SW480 (cell line): ENCODE data around the gene TTLL5.
"Not testable (repeated sequence)": the region's sequence is repeated elsewhere in the genome, so short reads cannot be mapped to it uniquely, and the experiment has no call there.

Experiments
- DNase-seq: peaks from one replicate; pipeline ENCODE4 v3.0.0-alpha.2; 2016; ENCODE audit warnings: low spot score

TTLL5 gene

DNA sequence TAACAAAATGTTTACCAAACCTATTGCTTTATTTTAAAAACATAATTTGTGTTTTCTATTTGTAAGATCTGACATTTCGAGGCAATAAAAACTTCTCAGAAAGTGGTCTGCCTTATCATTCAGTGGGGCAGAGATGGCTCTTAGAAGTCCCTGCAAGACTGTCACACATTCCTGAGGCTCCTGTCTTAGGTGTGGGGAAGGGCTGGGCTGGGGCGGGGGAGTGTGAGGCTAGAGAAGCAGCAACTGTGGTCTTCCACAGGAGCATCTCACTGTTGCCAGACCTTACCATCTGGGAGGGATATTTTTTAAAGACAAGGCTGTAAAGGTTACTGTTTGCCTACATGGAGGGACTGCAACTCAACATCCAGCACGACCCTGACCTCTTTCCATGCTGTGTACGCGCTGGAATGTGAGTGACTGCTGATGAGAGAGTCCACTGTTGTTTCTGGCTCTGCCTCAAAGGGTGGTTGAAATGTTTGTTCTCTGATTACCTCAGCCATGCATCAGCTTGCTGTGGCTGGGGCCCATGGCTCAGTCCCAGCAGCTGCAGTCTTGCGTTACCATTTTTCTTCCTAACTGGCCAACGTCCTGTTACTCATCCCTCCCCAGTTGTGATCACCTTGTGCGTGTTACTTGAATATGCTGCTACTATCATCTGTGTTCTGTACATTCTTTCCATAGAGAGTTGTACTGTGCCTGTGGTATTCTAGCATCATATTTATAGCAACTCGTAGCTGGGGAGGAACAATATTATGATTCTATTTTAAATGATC is 12.8 kb upstream of the TTLL5 start:
- peak; percentile 69 for DNase-seq

DNA sequence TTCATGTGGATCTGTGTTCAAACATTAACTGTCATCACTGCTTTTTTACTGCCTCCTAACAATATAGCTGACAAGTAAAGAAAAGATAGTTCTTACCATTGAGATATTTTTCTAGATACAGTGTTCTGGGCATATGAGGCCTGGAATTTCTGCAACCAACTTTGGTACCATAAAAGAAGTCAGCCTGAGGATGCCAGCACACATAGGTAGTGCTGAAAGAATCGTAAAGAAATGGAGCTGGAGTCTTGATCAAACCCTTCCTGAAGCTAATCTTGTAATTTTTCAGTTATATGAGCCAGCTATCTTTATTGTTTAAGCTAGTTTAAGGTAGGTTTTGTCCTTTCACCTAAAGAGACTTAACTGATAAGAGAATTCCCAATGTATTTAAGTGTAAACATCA is 11.7 kb upstream of the TTLL5 start:
- no peak for DNase-seq

DNA sequence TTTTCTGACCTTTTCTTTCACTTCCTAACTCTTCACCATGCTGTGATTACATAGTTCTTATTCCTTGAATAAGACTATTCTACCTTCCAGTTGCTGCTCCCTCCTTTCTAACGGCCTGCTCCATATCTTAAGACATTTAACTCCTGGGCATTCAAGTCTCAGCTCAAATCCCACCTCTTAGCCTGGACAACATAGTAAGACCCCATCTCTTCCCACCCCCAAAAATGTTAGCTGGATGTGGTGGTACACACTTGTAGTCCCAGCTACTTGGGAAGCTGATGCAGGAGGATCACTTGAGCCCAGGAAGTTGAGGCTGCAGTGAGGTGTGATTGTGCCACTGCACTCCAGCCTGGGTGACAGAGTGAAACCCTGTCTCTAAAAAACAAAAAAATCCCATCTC is 11.3 kb upstream of the TTLL5 start:
- DNase-seq = no peak

DNA sequence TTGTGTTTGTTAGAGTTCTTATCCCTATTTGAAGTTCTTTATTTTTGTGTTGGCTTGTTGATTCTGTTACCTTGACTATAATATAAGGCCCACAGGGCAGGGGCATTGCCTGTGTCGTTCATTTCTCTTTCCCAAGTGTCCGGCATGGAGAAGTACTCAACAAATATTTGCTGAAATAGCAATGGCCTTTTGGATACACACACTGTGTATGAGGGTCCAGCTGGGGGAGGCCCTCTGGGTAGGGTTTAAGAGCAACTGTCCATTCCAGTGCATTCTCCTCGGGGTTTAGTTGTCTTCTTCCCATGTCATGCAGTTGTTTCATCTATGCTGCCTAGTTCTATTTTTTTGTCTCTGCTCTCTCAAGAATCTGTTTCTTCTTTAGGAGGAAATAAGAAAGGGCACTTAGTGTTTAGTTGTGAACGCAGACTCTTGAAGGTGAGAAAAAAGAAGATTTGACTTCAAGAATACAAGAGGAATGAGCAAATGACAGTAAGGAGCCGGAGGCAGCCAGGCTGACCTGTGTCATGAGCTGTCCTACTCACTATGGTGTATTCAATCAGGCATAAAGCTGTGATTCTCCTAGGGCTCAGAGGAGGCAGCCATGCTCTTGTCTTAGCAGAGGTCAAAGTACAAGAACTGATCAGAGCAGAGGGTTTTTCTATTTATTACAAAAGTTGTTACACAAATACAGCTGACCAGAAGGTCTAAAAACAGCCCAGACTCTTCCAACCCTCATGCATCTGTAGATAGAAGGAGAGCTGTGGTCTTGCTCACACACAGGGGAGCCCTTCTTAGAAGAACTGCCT is 10.6 kb upstream of the TTLL5 start:
- no peak for DNase-seq

DNA sequence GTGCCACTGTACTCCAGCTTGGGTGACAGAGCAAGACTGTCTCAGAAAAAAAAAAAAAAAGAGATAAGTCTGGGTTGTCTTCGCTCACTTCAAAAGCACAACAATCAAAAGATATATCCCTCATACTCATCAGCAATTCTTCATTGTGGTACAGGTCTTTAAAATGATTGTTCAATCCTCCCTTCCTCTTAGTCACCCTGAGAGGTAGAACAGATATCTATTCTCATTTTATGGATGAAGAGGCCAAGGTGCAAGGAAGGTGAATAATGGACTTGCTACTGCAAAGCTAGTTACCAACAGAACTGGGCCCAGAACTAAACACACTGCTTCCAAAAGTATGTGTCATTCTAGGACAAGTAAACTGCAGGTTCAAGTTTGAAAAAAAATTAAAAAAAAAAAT is 7.5 kb upstream of the TTLL5 start:
- no peak for DNase-seq

DNA sequence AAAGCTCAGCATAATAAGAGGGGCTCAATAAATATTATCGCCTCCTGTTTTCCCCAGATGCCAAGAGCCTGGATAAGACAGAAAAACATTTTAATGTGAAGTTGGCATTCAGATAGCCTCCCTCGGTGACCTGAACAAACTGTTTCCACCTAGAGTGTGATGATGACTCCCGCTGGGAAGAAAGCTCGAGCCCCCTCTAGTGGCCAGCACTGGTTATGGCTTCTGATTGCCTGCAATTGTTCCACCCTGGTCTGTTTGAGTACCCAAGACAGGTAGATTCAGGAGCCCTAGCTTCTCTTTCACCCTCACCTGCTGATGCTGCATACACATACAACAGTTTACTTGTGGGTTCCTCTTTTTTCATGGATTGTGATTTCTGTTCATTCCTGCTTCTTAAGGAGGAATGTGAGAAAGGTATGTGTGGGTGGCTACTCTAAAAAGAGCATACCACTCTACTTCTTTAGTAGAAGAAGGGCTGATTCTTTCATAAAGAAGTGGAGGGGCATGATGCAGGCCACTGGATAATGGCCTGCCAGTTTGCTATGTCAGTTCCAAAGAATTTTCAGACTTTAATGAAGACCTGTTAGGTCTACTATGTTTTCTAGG is 6.8 kb upstream of the TTLL5 start:
- peak; percentile 69 for DNase-seq

DNA sequence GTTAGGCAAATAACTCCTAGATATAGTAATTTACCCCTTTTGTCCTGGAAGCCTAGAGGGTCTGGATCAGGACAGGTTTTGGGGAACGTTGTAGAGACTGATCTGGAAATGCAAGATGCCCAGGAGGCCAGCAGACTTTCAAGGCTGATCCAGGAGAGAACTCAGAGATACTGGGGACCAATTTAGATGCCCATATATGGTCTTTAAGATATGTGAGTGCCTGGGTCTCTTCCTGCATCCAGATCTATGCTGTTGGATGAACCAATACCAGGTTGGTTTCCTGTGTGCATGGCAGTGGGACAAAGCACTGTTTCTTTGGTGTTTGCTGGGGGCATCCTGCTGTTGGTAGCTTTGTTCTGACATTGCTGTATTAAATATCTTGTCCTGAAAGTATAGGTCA is 5.8 kb upstream of the TTLL5 start:
- no peak for DNase-seq

DNA sequence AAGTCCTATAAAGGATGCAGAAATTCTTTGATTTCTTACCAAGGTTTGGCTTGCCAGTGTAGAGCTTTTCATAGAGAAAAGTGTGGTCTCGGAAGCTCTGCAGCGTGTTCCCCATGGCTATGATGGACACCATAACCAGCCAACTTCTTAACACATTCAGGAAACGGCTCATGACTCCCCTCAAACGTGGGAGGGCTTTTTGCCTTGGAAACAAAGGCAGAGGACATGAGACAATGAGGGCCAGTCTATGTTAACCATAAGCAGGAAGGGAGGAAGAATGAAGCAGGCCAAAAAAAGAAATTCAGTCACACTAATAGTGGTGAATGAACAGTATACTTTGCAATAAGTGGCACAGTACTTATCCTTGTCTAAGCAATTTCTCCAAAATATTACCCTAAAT is 3.7 kb upstream of the TTLL5 start:
- DNase-seq = no peak

DNA sequence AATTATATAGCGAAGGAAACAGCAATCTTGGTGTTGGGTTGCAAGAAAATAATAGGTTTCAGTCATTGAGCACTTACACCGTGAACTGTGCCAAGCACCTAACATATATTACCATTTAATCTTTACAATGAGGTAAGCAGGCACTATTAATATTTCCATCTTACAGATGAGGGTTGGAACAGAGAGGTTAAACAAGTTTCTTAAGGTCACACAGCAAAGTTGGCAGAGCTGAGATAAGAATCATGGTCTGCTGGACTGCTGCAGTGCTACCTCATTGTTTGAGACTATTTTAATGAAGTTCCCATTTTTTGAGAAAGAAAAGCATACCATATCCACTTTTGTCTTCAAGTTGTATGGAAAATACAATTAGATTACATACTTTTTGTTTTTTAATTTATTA is 2.1 kb upstream of the TTLL5 start:
- DNase-seq = no peak

DNA sequence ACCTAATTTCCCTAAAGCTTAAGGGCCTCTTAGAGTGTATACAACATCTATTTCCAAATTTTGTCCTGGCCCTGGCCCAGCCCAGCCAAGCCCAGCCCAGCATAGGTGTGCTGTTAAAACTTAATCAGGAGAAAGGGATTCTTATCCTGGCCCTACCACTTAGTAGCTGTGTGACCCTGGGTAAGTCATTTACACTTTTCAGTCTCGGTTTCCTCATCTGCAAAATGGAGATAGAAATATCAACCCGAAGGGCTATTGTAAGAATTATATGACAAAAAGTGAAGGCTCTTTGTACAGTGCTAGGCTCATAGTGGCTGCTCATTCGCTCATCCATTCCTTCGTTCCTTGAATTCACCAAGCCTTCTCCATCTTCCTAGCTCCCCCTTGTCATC is 812 bp upstream of the TTLL5 start:
- no peak for DNase-seq

DNA sequence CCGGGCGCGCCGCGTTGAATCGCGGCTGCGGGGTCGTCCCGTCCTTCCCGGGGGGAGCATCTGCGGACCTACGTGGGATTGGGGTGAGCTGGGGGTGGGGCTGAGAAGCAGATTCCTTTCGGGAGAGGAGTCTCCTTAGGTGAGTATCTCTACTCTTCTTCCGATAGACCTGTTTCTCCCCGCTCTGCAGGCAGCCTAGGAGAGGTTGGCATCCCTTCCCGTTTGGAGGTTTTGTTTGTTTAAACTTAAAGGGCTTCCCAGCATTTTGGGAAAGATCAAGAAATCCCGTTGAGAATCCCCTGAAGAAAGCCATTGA is 411 bp downstream of the TTLL5 start:
- DNase-seq = no peak

DNA sequence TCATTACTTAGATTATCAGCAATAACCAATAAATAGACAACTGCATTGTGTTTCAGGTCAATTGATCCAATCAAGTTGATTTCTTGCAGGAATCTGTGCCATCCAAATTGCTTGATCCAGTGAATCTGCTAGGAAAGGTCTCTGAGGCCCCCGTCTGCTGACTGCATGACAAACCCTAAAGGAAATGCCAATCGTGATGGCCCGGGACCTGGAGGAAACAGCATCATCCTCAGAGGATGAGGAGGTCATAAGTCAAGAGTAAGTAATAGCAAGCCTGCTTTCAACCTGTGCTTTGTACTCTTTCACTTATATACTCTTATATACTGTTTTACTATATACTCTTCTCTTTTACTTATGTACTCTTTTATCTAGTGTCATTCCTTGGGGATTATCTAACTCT is 1.9 kb downstream of the TTLL5 start:
- no peak for DNase-seq

DNA sequence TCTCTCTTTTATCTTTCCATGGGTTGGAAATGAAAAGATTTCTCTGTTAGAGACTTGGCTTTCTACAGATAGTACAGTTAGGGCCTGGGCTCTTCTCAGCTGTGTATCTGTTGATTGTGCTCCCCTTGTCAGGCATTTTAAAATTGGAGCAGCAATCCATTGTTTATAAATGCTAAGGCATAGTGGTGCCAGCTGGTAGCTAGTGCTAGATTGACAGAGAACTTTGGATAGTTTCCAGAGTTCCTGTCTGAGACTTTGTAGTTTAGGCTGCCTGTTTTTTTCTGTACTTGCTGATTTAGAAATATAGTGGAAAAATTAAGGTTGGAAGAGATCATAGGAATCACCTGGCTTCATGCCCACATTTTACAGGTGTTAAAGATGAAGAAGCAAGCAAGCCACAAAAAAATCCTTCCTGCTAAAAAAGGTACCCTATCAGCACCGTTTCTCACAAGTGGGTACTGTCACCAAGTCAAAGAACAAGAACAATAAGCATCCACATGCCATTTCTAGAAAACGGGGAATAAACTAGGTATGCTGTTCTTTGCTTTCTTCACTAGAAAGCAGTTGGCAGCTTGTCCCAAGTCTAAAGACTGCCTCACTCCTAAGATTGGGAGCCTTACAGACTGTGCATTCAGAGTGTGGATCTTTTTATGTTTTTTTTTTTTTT is 6.2 kb downstream of the TTLL5 start:
- DNase-seq = no peak

DNA sequence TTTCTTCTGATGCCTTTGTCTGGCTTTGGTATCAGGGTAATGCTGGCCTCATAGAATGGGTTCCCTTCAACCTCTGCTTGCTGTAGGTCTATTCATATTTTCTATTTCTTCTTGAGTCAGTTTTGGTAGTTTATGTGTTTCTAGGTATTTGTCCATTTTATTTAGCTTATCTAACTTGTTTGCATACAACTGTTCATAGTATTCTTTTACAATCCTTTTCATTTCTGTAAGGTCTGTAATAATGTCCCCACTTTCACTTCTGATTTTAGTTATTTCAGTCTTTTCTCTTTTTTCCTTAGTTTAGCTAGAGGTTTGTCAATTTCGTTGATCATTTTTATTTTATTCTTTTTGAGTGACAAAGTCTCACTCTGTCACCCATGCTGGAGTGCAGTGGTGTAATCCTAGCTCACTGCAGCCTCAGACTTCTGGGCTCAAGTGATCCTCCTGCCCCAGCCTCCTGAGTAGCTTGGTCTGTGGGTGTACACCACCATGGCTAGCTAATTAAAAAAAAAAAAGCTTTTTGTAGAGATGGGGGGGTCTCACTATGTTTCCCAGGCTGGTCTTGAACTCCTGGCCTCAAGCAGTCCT is 11.7 kb downstream of the TTLL5 start:
- no peak for DNase-seq

DNA sequence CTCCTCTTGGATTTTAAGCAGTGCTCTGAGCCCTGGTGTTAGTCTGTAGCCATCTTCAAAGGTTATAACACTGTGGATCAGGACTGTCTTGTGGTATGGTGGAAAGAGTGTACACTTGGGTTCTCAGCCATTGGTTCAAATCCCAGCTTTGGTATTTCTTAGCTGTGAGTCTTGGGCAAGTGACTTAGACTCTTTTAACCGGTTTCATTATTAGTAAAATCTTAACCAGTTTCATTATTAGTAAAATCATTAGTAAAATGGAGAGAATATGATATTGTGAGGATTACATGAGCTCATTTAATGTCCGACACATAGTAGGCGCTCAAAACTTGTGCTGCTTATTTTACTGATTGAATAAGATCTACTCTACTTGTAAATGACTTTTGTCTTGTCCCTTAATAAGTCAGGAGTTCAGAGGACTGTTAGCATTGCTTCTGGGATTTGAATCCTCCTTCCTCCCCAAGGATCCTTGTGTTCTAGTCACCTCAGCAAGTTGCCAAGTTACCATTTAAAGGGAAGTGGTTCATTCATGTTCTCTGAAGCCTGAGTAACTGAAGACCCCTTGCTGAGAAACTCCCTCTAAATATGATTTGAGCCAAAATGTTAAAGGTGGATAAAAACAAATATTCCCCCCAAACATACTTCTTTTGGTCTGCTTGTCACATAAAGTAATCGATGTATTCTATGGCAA is 12.4 kb downstream of the TTLL5 start:
- DNase-seq = no peak

DNA sequence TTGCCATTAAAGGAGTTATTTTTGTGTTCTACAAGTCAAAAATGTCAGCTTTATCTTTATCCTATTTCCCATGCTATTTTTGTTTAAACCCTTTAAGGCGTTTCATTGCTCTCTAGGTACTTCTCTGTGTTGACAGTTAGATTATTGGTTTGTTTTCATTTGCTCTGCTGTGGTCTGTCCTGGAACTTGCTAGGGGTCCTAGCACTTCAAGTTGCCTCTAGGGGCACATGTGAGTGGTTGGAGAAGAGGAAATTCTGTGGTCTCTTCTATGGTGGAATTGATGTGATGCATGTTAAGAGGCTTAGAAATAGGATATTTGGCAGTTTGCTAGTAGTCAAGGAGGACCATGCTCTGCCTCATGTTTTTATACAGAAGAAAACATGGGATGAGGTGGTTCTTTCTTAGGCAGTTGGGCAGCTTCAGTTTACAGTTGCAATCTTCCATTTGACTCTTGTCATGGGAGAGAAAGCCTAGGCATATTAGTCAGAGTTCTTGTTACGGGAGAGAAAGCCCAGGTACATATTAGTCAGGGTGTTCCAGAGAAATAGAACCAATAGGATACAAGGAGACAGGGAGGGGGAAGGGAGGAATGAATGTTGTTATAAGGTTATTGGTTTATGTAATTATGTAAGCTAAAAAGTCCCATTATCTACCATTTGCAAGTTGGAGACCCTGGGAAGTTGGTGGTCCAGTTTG is 14.4 kb downstream of the TTLL5 start:
- DNase-seq = no peak

DNA sequence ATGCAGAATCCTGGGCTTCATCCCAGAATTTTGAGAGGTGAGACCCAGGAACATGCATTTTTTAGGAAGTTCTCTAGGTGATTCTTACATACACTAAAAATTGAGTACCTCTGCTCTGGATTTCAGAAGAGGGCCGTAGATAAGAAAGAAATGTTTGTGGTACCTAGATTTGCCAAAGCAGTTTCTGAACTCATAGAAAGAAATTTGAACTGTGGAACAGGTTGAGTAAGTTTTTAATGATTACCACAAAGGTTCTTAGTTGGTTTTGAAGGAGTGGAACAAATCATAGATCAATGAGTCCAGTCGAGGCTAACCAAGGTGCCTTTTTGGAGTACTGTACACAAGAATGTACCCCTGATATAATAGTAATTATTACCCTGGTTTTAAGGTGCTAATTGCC is 24.9 kb downstream of the TTLL5 start:
- no peak for DNase-seq

DNA sequence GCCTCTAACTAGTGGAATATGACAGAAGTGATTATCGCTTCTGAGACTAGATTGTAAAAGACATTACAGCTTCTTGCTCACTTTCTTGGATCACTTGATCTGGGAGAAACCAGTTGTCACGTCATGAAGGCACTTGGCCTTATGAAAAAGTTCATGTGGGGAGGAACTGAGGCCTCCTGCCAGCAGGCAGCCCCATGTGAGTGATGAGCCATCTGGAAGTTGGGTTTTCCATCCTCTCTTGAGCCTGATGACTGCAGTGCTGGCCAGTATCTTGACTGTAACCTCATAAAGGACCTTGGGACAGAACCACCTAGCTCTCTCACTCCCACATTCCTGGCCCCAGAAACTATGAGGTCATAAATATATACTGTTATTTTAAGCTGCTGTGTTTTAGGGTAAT is 28.0 kb downstream of the TTLL5 start:
- DNase-seq = no peak

DNA sequence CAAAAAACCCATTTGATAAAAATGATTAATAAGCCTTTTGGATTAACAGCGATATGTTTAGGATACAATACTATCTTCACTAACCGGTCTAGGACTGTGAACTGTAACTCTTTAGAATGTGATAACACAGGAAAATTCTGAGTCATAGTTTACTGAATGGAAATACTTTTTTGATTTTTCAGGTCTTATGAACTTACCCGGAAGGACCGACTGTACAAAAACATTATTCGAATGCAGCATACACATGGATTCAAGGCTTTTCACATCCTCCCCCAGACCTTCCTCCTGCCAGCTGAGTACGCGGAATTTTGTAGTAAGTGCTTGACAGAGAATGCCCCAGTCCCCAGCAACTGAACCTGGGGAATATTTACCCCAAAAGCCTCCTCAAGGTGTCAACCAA is 29.0 kb downstream of the TTLL5 start:
- DNase-seq = no peak

DNA sequence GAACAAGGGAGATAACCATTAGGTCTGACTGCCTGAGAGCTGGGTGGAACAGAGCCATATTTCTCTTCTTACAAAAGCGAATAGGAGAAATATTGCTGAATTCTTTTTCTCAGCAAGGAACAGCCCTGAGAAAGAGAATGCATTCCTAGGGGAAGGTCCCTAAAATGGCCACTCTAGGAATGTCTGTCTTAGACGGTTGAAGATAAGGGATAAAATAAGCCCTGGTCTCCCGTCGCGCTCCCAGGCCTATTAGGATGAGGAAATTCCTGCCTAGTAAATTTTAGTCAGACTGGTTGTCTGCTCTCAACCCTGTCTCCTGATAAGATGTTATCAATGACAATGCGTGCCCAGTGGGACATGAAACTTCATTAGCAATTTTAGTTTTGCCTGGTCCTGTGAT is 34.0 kb downstream of the TTLL5 start:
- not testable (repeated sequence) for DNase-seq

DNA sequence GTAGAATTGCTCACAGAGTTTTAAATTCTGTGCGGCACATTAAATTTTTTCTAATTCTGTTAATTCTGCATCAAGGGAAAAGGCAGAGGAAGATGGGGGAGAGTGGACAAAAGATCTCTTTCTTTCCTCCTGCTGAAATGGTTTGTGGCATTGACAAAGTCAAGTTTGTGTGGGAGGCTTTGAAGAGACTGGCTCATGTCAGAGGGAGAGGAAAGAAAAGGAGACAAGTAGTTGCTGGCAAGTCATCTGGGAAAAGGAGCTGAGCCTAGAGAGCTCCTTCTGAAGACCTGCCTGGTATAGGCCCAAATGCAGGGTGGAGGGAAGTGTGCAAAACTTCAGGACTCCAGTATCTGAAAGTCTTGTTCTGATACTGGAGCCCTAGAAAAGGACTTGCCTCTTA is 36.3 kb downstream of the TTLL5 start:
- no peak for DNase-seq
